Measurements from ENCODE around the gene CDCA8. TPM values are rescaled to one million over a fixed set of nuclear protein-coding genes. Genes with fewer than 3 reads are reported as not detected.
A peak's percentile ranks its signal among the peaks of the same experiment; 100 is the strongest.

Gene CDCA8
- total and polyA plus RNA-seq, 3 experiments from 2014 or later = 2.4 to 39.6 (median 37.4) TPM

GRCh38 chr1:37719572-37720195 lies 27.4 kb downstream of the CDCA8 start:
- Histone ChIP-seq H3K4me3 (ENCODE audit: low read length) (no peak overlapping the region), H3K36me3 (ENCODE audit: insufficient read depth, low read length) (no peaks in the 10 kb centered on the region), H3K27ac (ENCODE audit: low read depth, low read length) (no peak overlapping the region), H3K4me1 (ENCODE audit: insufficient read depth, low read length) (no peaks in the 10 kb centered on the region), H3K27me3 (ENCODE audit: insufficient read depth, low read length, poor library complexity, severe bottlenecking) (no peaks in the 10 kb centered on the region), H3K9me3 (ENCODE audit: low read length) (no peaks in the 10 kb centered on the region)
- no peaks in the 10 kb centered on the region for H3K36me3 Mint-ChIP-seq
- no peaks in the 10 kb centered on the region for H3K9me3 Mint-ChIP-seq
- CTCF ChIA-PET = no interaction called here
- no peak for DNase-seq
- peaks cover 5 to 22% of the 10 kb centered on the region in 2 donors for H3K27me3 Mint-ChIP-seq
- H3K4me1 Mint-ChIP-seq = no peaks in the 10 kb centered on the region
- no peak overlapping the region for H3K4me3 Mint-ChIP-seq
- peak overlapping the region in 1 of 8 donors; percentile 62 for H3K27ac Mint-ChIP-seq
- POLR2A ChIA-PET = no interaction called here

DNA sequence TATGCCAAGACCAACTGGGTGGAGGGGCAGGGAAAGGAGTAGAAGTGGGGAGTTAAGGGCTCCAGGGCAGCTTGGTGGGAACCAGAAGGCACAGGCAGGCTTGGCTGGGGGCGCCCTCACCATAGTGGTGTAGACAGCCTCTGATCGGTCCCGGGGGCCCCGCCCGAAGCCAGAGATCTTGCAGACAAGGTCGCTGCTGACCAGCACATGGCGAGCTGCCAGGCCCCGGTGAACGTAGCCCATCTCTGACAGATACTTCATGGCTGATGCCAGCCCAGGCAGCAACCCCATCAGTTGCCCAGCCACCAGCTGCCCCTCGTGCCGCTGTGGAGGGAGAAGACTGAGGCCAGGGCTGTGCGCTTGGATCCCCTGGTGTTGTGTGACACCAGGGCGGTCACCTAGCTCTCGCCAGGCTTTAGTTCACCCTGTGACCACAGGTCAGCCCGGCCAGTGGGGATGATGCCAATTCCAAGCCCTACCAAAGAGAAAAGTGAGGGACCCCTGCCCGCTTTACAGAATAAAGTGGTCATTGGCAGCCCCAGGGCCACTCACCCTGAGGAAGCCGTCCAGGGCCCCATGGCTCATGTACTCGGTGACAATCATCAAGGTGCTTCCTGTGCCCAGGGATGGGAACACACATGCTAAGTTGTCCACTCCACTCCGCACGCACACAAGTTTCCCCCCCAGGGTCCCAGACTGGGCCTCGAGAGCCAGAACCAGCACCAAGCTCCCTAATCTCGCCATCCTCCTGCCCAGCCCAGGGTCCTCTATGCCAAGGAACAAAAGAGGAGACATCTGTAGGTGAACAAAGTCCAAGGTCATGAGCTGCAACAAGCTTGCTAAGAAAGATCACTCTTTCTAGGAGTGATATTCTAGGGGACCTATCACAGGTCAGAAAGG lies 28.2 kb downstream of the CDCA8 start:
- H3K36me3 Mint-ChIP-seq = no peaks in the 10 kb centered on the region
- Histone ChIP-seq H3K4me1 (ENCODE audit: insufficient read depth, low read length) (no peaks in the 10 kb centered on the region), H3K9me3 (ENCODE audit: low read length) (no peaks in the 10 kb centered on the region), H3K27me3 (ENCODE audit: insufficient read depth, low read length, poor library complexity, severe bottlenecking) (no peaks in the 10 kb centered on the region), H3K4me3 (ENCODE audit: low read length) (no peak overlapping the region), H3K36me3 (ENCODE audit: insufficient read depth, low read length) (no peaks in the 10 kb centered on the region), H3K27ac (ENCODE audit: low read depth, low read length) (no peak overlapping the region)
- no peaks in the 10 kb centered on the region for H3K9me3 Mint-ChIP-seq
- DNase-seq = no peak
- no peak overlapping the region for H3K27ac Mint-ChIP-seq
- H3K27me3 Mint-ChIP-seq = peaks cover 7 to 24% of the 10 kb centered on the region in 2 donors
- CTCF ChIA-PET = no interaction called here
- no peak overlapping the region for H3K4me3 Mint-ChIP-seq
- POLR2A ChIA-PET = no interaction called here
- H3K4me1 Mint-ChIP-seq = no peaks in the 10 kb centered on the region

DNA sequence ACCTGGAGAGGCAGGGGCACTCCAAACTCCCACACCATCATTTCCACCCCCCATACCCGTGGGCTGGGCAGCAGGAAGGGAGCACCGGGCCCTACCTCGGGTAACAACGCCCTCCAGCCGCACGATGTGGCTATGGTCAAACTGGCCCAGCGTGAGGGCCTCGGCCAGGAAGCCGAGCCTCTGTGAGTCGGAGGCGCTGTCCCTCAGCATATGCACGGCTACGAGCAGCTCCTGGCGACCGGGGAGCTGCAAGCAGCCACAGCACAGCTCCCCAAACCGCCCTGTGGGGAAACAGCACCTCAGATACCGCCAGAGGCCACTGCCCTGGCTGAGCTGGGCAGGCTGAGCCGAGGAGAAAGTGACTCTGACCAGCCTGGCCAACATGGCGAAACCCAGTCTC lies 29.2 kb downstream of the CDCA8 start:
- Histone ChIP-seq H3K4me3 (ENCODE audit: low read length) (no peak overlapping the region), H3K36me3 (ENCODE audit: insufficient read depth, low read length) (no peaks in the 10 kb centered on the region), H3K27ac (ENCODE audit: low read depth, low read length) (no peak overlapping the region), H3K27me3 (ENCODE audit: insufficient read depth, low read length, poor library complexity, severe bottlenecking) (no peaks in the 10 kb centered on the region), H3K4me1 (ENCODE audit: insufficient read depth, low read length) (no peaks in the 10 kb centered on the region), H3K9me3 (ENCODE audit: low read length) (no peaks in the 10 kb centered on the region)
- ChIA-PET POLR2A (no interaction called here), CTCF (no interaction called here)
- no peaks in the 10 kb centered on the region for H3K9me3 Mint-ChIP-seq
- no peak for DNase-seq
- peaks cover 7 to 26% of the 10 kb centered on the region in 2 donors for H3K27me3 Mint-ChIP-seq
- H3K4me3 Mint-ChIP-seq = no peak overlapping the region
- no peaks in the 10 kb centered on the region for H3K4me1 Mint-ChIP-seq
- no peaks in the 10 kb centered on the region for H3K36me3 Mint-ChIP-seq
- H3K27ac Mint-ChIP-seq = no peak overlapping the region

DNA sequence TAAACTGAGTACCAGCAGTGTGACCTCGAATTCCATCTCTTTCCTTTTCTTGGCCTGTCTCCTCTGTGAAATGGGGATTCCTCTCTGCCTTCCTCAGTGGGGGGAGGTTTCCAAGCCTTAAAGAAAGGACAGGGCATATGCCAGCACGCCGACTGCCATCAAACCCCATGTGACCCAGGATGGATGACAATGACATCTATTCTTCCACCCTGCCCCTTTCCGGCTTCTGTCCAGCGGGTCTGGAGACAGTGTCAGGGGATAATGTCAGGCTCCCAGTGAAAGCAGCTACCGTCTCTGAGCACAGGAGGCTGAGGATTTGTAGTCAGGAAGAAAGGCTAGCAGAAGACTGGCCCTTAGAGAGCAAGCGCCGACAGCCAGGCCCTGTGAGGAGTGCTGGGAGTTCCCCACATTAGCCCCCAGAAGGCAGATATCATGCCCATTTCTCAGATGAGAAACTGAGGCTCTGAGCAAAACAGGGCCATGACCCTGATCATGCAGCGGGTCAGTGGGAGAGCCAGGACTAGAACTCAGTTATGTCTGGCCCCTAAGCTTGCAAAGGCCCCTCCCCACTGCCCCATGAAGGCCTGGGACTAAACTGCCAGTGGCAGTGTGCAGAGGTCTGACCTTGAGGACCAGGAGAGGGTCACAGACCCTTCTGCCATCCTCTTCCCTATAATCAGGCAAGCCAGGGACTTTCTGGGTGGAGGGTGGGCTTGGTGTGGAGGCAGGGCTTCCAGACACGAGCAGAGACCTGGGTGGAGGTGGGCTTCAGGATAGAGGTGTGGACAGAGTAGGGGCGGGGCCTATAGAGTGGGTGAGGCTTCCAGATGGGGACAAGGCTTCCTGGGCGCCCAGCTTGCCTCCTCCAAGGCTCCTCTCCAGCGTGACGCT lies 30.1 kb downstream of the CDCA8 start:
- Mint-ChIP-seq H3K4me1 (no peaks in the 10 kb centered on the region), H3K27ac (peak overlapping the region in 1 of 8 donors; percentile 42), H3K9me3 (no peaks in the 10 kb centered on the region), H3K27me3 (peaks cover 6 to 26% of the 10 kb centered on the region in 2 donors), H3K4me3 (no peak overlapping the region), H3K36me3 (no peaks in the 10 kb centered on the region)
- no peak overlapping the region for H3K4me3 ChIP-seq (ENCODE audit: low read length)
- H3K27me3 ChIP-seq (ENCODE audit: insufficient read depth, low read length, poor library complexity, severe bottlenecking) = no peaks in the 10 kb centered on the region
- DNase-seq = no peak
- ChIA-PET CTCF (no interaction called here), POLR2A (no interaction called here)
- H3K27ac ChIP-seq (ENCODE audit: low read depth, low read length) = no peak overlapping the region
- no peaks in the 10 kb centered on the region for H3K9me3 ChIP-seq (ENCODE audit: low read length)
- no peaks in the 10 kb centered on the region for H3K36me3 ChIP-seq (ENCODE audit: insufficient read depth, low read length)
- H3K4me1 ChIP-seq (ENCODE audit: insufficient read depth, low read length) = no peaks in the 10 kb centered on the region

GRCh38 chr1:37723072-37723389 lies 30.7 kb downstream of the CDCA8 start:
- Mint-ChIP-seq H3K36me3 (peaks cover 0 to 2% (median 0%) of the 10 kb centered on the region in 3 donors), H3K4me1 (no peaks in the 10 kb centered on the region), H3K27ac (no peak overlapping the region), H3K9me3 (no peaks in the 10 kb centered on the region), H3K27me3 (peaks cover 6 to 32% of the 10 kb centered on the region in 2 donors), H3K4me3 (no peak overlapping the region)
- no peak overlapping the region for H3K27ac ChIP-seq (ENCODE audit: low read depth, low read length)
- no peaks in the 10 kb centered on the region for H3K4me1 ChIP-seq (ENCODE audit: insufficient read depth, low read length)
- H3K9me3 ChIP-seq (ENCODE audit: low read length) = no peaks in the 10 kb centered on the region
- no peak for DNase-seq
- no peaks in the 10 kb centered on the region for H3K27me3 ChIP-seq (ENCODE audit: insufficient read depth, low read length, poor library complexity, severe bottlenecking)
- H3K36me3 ChIP-seq (ENCODE audit: insufficient read depth, low read length) = no peaks in the 10 kb centered on the region
- H3K4me3 ChIP-seq (ENCODE audit: low read length) = no peak overlapping the region
- CTCF ChIA-PET = no interaction called here
- POLR2A ChIA-PET = no interaction called here

DNA sequence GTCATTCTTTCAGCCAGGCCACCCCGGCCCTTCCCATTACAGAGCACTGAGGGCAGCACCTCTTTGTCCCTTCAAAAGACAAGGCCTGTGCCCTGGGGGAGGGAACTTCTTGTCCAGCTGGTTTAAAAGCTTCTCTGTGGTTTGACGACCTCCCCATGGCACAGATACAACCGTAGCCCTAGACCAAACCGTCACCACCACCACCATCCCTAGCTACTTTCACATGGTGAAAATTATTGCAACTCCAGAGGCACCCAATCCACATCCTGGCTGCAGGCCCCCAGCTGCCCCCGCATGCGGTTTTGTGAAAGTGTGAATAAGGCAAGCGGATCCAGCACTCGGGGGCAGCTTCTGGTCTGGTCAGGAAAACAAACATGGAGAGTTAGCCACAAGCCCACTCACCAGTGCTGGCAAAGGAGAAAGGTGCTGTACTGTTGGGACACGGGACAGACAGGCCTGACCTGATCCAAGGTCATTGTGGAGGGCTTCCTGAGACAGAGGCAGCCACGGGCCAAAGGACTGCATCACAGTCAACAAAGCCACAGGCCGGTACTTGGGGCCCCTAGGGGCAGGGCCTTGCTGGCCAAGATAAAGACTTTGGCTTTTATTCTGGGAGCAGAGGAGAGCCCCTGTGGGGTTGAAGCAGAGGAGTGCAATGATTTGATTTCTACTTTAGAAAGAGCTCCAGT lies 31.2 kb downstream of the CDCA8 start:
- H3K4me1 Mint-ChIP-seq = no peaks in the 10 kb centered on the region

DNA sequence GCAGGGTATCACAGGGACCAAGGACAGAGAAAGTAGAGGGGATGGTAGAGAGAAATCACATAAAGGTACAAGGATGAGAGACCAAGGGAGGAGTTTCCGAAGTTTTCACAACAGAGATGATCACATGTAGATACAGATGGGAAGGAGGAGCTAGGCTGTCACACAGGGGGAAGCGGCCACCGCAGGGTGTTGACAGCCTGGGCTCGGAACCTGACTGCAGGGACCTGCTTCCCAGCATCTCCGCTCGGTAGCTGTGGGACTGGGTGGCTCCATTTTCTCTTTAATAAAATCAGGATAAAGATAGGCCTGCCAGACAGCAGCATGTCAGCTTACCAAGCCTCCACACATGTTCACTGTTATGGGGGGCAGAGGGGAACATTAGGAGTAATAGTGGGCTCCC lies 32.3 kb downstream of the CDCA8 start:
- Histone ChIP-seq H3K27ac (ENCODE audit: low read depth, low read length) (no peak overlapping the region), H3K9me3 (ENCODE audit: low read length) (no peaks in the 10 kb centered on the region), H3K36me3 (ENCODE audit: insufficient read depth, low read length) (no peaks in the 10 kb centered on the region), H3K27me3 (ENCODE audit: insufficient read depth, low read length, poor library complexity, severe bottlenecking) (no peaks in the 10 kb centered on the region), H3K4me3 (ENCODE audit: low read length) (no peak overlapping the region), H3K4me1 (ENCODE audit: insufficient read depth, low read length) (no peaks in the 10 kb centered on the region)
- peaks cover 11 to 30% of the 10 kb centered on the region in 2 donors for H3K27me3 Mint-ChIP-seq
- peaks cover 0 to 2% (median 0%) of the 10 kb centered on the region in 3 donors for H3K36me3 Mint-ChIP-seq
- no peak overlapping the region for H3K4me3 Mint-ChIP-seq
- H3K9me3 Mint-ChIP-seq = no peaks in the 10 kb centered on the region
- ChIA-PET POLR2A (no interaction called here), CTCF (no interaction called here)
- DNase-seq = no peak
- no peak overlapping the region for H3K27ac Mint-ChIP-seq
- no peaks in the 10 kb centered on the region for H3K4me1 Mint-ChIP-seq

More for the DNA sequence above, 31.2 kb downstream of the CDCA8 start:
- Histone ChIP-seq H3K27me3 (ENCODE audit: insufficient read depth, low read length, poor library complexity, severe bottlenecking) (no peaks in the 10 kb centered on the region), H3K36me3 (ENCODE audit: insufficient read depth, low read length) (no peaks in the 10 kb centered on the region), H3K9me3 (ENCODE audit: low read length) (no peaks in the 10 kb centered on the region), H3K4me3 (ENCODE audit: low read length) (no peak overlapping the region), H3K4me1 (ENCODE audit: insufficient read depth, low read length) (no peaks in the 10 kb centered on the region), H3K27ac (ENCODE audit: low read depth, low read length) (no peak overlapping the region)
- DNase-seq = no peak
- H3K9me3 Mint-ChIP-seq = no peaks in the 10 kb centered on the region
- ChIA-PET POLR2A (no interaction called here), CTCF (no interaction called here)
- no peak overlapping the region for H3K27ac Mint-ChIP-seq
- no peak overlapping the region for H3K4me3 Mint-ChIP-seq
- H3K36me3 Mint-ChIP-seq = peaks cover 0 to 2% (median 0%) of the 10 kb centered on the region in 3 donors
- H3K27me3 Mint-ChIP-seq = peaks cover 6 to 34% of the 10 kb centered on the region in 2 donors
